ENCODE data around the gene RSBN1L. TPM values are rescaled to one million over a fixed set of nuclear protein-coding genes. Genes with fewer than 3 reads are reported as not detected.

RSBN1L gene
- total RNA-seq, 1 experiment from 2014 or later, result 15.5 TPM

GRCh38 chr7:77813180-77813579, 116.9 kb downstream of the RSBN1L start:
- no peak overlapping the region for H3K4me3 ChIP-seq (replicated peaks in 1 of 2; ENCODE audit: low read depth in 1 of 2, low read length in 2 of 2)
- no peak overlapping the region for H3K27ac ChIP-seq (ENCODE audit: low read depth, low read length)
- no peak for ATAC-seq
- no TSS peak for BruUV-seq (replicated peaks)
- ChIA-PET POLR2A (no interaction called here), RAD21 (ENCODE audit: low non-redundant PET in 1 of 2, low total read pairs in 2 of 2, uncharacterized antibody in 2 of 2, unreplicated experiment in 2 of 2) (no interaction called here), CTCF (no interaction called here)
- peaks cover 45% of the 10 kb centered on the region for H3K79me2 ChIP-seq (ENCODE audit: insufficient read depth, low read length)
- peaks cover 0 to 8% of the 10 kb centered on the region in 2 experiments; a peak in 1 of 4 replicates for H3K9me3 ChIP-seq (ENCODE audit: control insufficient read depth in 1 of 2, insufficient read depth in 1 of 2, low read depth in 1 of 2, low read length in 2 of 2)
- no peak overlapping the region for H3K4me2 ChIP-seq (ENCODE audit: low read length)
- no peak overlapping the region for H3K9ac ChIP-seq (ENCODE audit: low read length)
- intact Hi-C loops (cut with micrococcal nuclease), result no loop called here
- TF ChIP-seq TCF7L2 (IDR thresholded peaks at IDR 0.05; ENCODE audit: borderline replicate concordance, extremely low read depth, insufficient read depth, insufficient read length), result no peak
- TF ChIP-seq MAX (IDR thresholded peaks at IDR 0.05), result no peak
- no peak for TF ChIP-seq CBX3 (IDR thresholded peaks at IDR 0.05; ENCODE audit: low read depth)
- no peak for TF ChIP-seq SRF (IDR thresholded peaks at IDR 0.05; ENCODE audit: low read depth)
- TF ChIP-seq, protein P1, sequence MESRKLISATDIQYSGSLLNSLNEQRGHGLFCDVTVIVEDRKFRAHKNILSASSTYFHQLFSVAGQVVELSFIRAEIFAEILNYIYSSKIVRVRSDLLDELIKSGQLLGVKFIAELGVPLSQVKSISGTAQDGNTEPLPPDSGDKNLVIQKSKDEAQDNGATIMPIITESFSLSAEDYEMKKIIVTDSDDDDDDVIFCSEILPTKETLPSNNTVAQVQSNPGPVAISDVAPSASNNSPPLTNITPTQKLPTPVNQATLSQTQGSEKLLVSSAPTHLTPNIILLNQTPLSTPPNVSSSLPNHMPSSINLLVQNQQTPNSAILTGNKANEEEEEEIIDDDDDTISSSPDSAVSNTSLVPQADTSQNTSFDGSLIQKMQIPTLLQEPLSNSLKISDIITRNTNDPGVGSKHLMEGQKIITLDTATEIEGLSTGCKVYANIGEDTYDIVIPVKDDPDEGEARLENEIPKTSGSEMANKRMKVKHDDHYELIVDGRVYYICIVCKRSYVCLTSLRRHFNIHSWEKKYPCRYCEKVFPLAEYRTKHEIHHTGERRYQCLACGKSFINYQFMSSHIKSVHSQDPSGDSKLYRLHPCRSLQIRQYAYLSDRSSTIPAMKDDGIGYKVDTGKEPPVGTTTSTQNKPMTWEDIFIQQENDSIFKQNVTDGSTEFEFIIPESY (IDR thresholded peaks at IDR 0.05; ENCODE audit: extremely low read depth, insufficient replicate concordance, low read length), result no peak
- TF ChIP-seq EZH2phosphoT487 (IDR thresholded peaks at IDR 0.05; ENCODE audit: borderline replicate concordance), result no peak
- TF ChIP-seq SIN3A (IDR thresholded peaks at IDR 0.05; ENCODE audit: low read depth), result no peak
- TF ChIP-seq CEBPB (IDR thresholded peaks at IDR 0.05; ENCODE audit: low read depth), result no peak
- no peak for TF ChIP-seq SP1 (IDR thresholded peaks at IDR 0.05; ENCODE audit: low read depth)
- no peak for TF ChIP-seq ELF1 (IDR thresholded peaks at IDR 0.05; ENCODE audit: borderline replicate concordance, low read depth)
- TF ChIP-seq EZH2 (IDR thresholded peaks at IDR 0.05), result no peak
- TF ChIP-seq, protein P2, sequence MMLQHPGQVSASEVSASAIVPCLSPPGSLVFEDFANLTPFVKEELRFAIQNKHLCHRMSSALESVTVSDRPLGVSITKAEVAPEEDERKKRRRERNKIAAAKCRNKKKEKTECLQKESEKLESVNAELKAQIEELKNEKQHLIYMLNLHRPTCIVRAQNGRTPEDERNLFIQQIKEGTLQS (IDR thresholded peaks at IDR 0.05), result no peak
- TF ChIP-seq YY1 (IDR thresholded peaks at IDR 0.05; ENCODE audit: extremely low read depth, insufficient replicate concordance, low read depth, low read length), result no peak
- TF ChIP-seq RAD21 (IDR thresholded peaks at IDR 0.05; ENCODE audit: low read depth), result no peak
- no peak for TF ChIP-seq FOSL1 (IDR thresholded peaks at IDR 0.05; ENCODE audit: low read depth)
- no peak for TF ChIP-seq EGR1 (IDR thresholded peaks at IDR 0.05; ENCODE audit: low read depth)
- no peak for TF ChIP-seq JUND (IDR thresholded peaks at IDR 0.05)
- no peak for TF ChIP-seq POLR2AphosphoS5 (IDR thresholded peaks at IDR 0.05; ENCODE audit: low read depth, low read length)
- no peaks in the 10 kb centered on the region for H3K27me3 ChIP-seq (ENCODE audit: insufficient read depth, low read length)
- peaks cover 0 to 8% of the 10 kb centered on the region in 2 experiments; a peak in 1 of 4 replicates for H3K4me1 ChIP-seq (ENCODE audit: control insufficient read depth in 1 of 2, insufficient read depth in 2 of 2, low read length in 2 of 2)
- no peaks in the 10 kb centered on the region for H4K20me1 ChIP-seq (ENCODE audit: insufficient read depth)
- no peaks in the 10 kb centered on the region for H3K9me2 ChIP-seq (ENCODE audit: insufficient read depth)
- no peak overlapping the region for H2AFZ ChIP-seq (ENCODE audit: low read depth, low read length, poor library complexity, severe bottlenecking)
- no peaks in the 10 kb centered on the region; a peak in 1 of 4 replicates for H3K36me3 ChIP-seq (ENCODE audit: control insufficient read depth in 1 of 2, insufficient read depth in 2 of 2, low read length in 2 of 2)
- no peak for DNase-seq (ENCODE audit: low read depth, low spot score)

All from HCT116 (cell line).